Measurements from ENCODE around the gene ZNF609. TPM values are rescaled to one million over a fixed set of nuclear protein-coding genes. Genes with fewer than 3 reads are reported as not detected.

Gene ZNF609
- total and polyA plus RNA-seq, 2 donors, result 15.0 to 23.7 TPM

- peaks cover 2% of the 10 kb centered on the region for H3K36me3 ChIP-seq (ENCODE audit: insufficient read depth)
- H3K27ac ChIP-seq (ENCODE audit: low read depth), result no peak overlapping the region
- WGBS, result 46% methylated on average over 3 of the region's 3 CpGs
- DNase-seq (ENCODE audit: extremely low spot score), result no peak
- no peak overlapping the region for H3K4me3 ChIP-seq (ENCODE audit: low read depth, low read length)
- H3K4me1 ChIP-seq (ENCODE audit: insufficient read depth), result no peaks in the 10 kb centered on the region
These were observed 223.0 kb downstream of the ZNF609 start for GRCh38 chr15:64683378-64683777.

GRCh38 chr15:64685230-64685888, 225.0 kb downstream of the ZNF609 start:
- H3K4me3 ChIP-seq (ENCODE audit: low read depth, low read length), result no peak overlapping the region
- peaks cover 1% of the 10 kb centered on the region for H3K36me3 ChIP-seq (ENCODE audit: insufficient read depth)
- no peaks in the 10 kb centered on the region for H3K4me1 ChIP-seq (ENCODE audit: insufficient read depth)
- no peak for DNase-seq (ENCODE audit: extremely low spot score)
- 50% methylated on average over 4 of the region's 4 CpGs for WGBS
- H3K27ac ChIP-seq (ENCODE audit: low read depth), result no peak overlapping the region

- Histone ChIP-seq H3K4me1 (ENCODE audit: insufficient read depth) (no peaks in the 10 kb centered on the region), H3K27ac (ENCODE audit: low read depth) (no peak overlapping the region), H3K4me3 (ENCODE audit: low read depth, low read length) (no peak overlapping the region), H3K36me3 (ENCODE audit: insufficient read depth) (peaks cover 1% of the 10 kb centered on the region)
- WGBS, result 58% methylated on average over 10 of the region's 10 CpGs
- no peak for DNase-seq (ENCODE audit: extremely low spot score)
These were observed 225.9 kb downstream of the ZNF609 start for GRCh38 chr15:64686130-64686735.

DNA sequence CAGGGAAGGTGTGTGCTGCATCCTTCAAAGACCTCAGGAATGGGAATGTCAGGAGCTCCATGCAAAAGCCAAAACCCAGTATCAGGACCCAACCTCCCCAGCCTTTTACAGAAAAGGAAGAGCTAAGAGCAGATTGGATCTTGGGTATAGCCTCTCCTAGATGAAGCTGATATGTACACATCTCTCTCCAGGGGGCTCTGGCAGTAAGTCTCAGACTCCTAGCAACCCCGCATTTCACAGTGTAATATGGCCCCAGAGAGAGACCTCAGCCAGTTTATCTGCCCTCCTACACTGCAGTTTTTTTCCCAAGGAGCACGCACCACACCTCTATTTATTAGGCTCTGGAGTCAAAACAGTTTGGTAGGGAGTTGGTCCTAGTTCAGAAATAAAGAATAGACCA, 226.8 kb downstream of the ZNF609 start:
- H3K4me1 ChIP-seq (ENCODE audit: insufficient read depth), result no peaks in the 10 kb centered on the region
- H3K27ac ChIP-seq (ENCODE audit: low read depth), result no peak overlapping the region
- H3K36me3 ChIP-seq (ENCODE audit: insufficient read depth), result peaks cover 1% of the 10 kb centered on the region
- no peak for DNase-seq (ENCODE audit: extremely low spot score)
- 52% methylated on average over 2 of the region's 2 CpGs for WGBS
- H3K4me3 ChIP-seq (ENCODE audit: low read depth, low read length), result no peak overlapping the region

GRCh38 chr15:64687688-64688087, 227.3 kb downstream of the ZNF609 start:
- Histone ChIP-seq H3K27ac (ENCODE audit: low read depth) (no peak overlapping the region), H3K36me3 (ENCODE audit: insufficient read depth) (peaks cover 1% of the 10 kb centered on the region), H3K4me1 (ENCODE audit: insufficient read depth) (no peaks in the 10 kb centered on the region), H3K4me3 (ENCODE audit: low read depth, low read length) (no peak overlapping the region)
- no peak for DNase-seq (ENCODE audit: extremely low spot score)
- WGBS, result 51% methylated on average over 3 of the region's 3 CpGs

DNA sequence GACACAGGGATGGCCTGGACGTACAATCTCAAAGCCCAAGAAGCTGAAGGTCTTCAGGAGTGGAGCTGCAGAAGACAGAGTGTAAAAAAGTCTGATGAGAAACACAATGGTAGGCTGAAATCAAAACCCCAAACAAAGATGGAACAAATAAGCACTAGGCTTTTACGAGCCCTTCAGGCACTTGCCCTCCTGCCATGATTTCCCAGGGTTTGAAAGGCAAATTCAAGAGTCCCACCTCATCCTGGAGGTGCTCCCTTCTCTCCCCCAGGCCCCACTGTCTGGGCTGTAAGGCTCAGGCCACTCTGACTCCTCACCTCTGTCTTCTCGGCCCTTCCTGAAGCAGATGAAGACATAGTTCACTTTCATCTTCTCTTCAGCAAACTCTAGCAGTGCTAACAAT, 228.4 kb downstream of the ZNF609 start:
- Histone ChIP-seq H3K27ac (ENCODE audit: low read depth) (no peak overlapping the region), H3K4me3 (ENCODE audit: low read depth, low read length) (no peak overlapping the region), H3K4me1 (ENCODE audit: insufficient read depth) (no peaks in the 10 kb centered on the region), H3K36me3 (ENCODE audit: insufficient read depth) (peaks cover 1% of the 10 kb centered on the region)
- 76% methylated on average over 3 of the region's 3 CpGs for WGBS
- no peak for DNase-seq (ENCODE audit: extremely low spot score)

- no peak overlapping the region for H3K4me3 ChIP-seq (ENCODE audit: low read depth, low read length)
- H3K36me3 ChIP-seq (ENCODE audit: insufficient read depth), result peaks cover 1% of the 10 kb centered on the region
- WGBS, result 46% methylated on average over 3 of the region's 3 CpGs
- no peak overlapping the region for H3K27ac ChIP-seq (ENCODE audit: low read depth)
- DNase-seq (ENCODE audit: extremely low spot score), result no peak
- H3K4me1 ChIP-seq (ENCODE audit: insufficient read depth), result no peaks in the 10 kb centered on the region
These were observed 229.6 kb downstream of the ZNF609 start for GRCh38 chr15:64690008-64690407.

DNA sequence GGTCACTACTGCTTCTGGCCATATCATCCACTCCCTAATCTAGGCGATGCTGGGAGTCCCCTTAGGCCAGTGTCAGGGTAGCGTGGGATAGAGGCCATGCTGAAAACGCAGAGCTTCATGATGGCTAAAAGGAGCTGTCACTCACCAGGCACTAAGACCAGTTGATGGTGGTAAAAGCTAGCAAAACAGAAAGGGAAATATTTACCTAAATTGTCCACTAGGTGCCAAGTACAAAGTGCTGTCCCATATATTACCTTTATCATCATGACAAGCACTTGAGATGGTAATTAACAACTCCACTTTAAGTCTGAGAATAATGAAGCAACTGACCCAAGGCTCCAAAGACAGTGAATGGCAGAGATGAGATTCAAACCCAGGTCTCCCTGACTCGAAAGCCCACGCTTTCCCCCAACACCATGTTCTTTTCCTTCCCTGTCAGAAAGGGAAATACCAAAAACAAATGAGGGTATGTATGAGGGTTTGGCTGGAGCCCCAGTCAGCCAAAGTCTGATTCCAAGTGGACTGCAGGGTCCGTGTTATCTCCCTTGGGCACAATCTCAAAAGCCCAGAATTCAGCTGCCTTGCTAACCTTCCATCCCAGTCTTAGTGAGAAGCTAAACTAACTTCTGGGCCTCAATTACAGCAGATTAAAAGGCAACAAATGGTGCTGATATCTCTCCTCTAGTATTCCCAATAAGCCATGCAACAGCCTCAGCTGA, 230.4 kb downstream of the ZNF609 start:
- H3K27ac ChIP-seq (ENCODE audit: low read depth), result no peak overlapping the region
- 64% methylated on average over 6 of the region's 6 CpGs for WGBS
- no peak overlapping the region for H3K4me3 ChIP-seq (ENCODE audit: low read depth, low read length)
- DNase-seq (ENCODE audit: extremely low spot score), result no peak
- H3K36me3 ChIP-seq (ENCODE audit: insufficient read depth), result peaks cover 1% of the 10 kb centered on the region
- no peaks in the 10 kb centered on the region for H3K4me1 ChIP-seq (ENCODE audit: insufficient read depth)

GRCh38 chr15:64691896-64692565, 231.7 kb downstream of the ZNF609 start:
- peaks cover 1% of the 10 kb centered on the region for H3K36me3 ChIP-seq (ENCODE audit: insufficient read depth)
- no peak overlapping the region for H3K4me3 ChIP-seq (ENCODE audit: low read depth, low read length)
- DNase-seq (ENCODE audit: extremely low spot score), result no peak
- H3K27ac ChIP-seq (ENCODE audit: low read depth), result no peak overlapping the region
- WGBS, result 78% methylated on average over 9 of the region's 9 CpGs
- no peaks in the 10 kb centered on the region for H3K4me1 ChIP-seq (ENCODE audit: insufficient read depth)

GRCh38 chr15:64693134-64693533, 232.8 kb downstream of the ZNF609 start:
- no peak overlapping the region for H3K4me3 ChIP-seq (ENCODE audit: low read depth, low read length)
- H3K27ac ChIP-seq (ENCODE audit: low read depth), result no peak overlapping the region
- no peaks in the 10 kb centered on the region for H3K4me1 ChIP-seq (ENCODE audit: insufficient read depth)
- 12% methylated on average over 5 of the region's 5 CpGs for WGBS
- peaks cover 1% of the 10 kb centered on the region for H3K36me3 ChIP-seq (ENCODE audit: insufficient read depth)
- DNase-seq (ENCODE audit: extremely low spot score), result no peak

DNA sequence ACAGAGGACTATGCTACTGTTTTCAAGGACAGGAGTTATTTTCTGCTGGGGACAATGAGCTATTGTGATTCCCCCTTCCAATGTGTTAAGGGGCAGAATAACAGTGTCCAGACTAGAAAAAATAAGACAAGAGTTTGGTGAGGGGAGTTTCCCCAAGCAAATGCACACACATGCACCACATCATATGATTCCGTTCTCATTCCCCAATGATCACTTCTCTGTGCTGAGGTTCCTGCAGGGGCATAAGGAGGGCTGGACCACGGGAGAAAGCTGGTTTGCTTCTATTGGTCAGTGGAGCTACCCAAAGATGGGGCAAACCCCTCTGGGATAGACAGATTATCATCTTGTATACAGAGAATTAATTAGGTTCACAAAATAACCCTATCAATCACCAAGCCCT, 234.4 kb downstream of the ZNF609 start:
- peaks cover 2% of the 10 kb centered on the region for H3K4me1 ChIP-seq (ENCODE audit: insufficient read depth)
- no peak overlapping the region for H3K27ac ChIP-seq (ENCODE audit: low read depth)
- peaks cover under 1% of the 10 kb centered on the region for H3K36me3 ChIP-seq (ENCODE audit: insufficient read depth)
- 63% methylated on average over 2 of the region's 2 CpGs for WGBS
- no peak for DNase-seq (ENCODE audit: extremely low spot score)
- H3K4me3 ChIP-seq (ENCODE audit: low read depth, low read length), result no peak overlapping the region

DNA sequence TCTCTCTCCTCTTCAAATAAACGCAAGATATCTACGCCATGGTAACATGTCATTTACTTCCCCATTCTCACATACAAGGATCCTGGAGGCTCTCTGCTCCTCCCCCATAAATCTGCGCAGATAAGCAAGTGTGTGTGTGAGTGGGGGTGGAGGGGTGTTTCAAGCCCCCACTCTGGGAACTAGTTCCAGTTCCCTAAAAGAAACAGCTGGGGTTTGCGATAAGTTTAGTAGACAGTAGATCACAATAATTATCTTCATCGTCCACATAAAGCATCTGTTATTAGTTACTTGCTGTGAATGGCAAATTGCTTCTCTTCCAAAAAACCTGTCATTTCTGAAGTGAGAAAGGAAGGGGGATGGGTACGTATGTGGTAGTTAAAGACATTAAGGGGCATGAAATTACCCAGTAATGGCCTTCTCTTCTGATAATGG, 235.2 kb downstream of the ZNF609 start:
- no peak overlapping the region for H3K4me3 ChIP-seq (ENCODE audit: low read depth, low read length)
- peaks cover 5% of the 10 kb centered on the region for H3K4me1 ChIP-seq (ENCODE audit: insufficient read depth)
- 25% methylated on average over 6 of the region's 6 CpGs for WGBS
- H3K27ac ChIP-seq (ENCODE audit: low read depth), result no peak overlapping the region
- H3K36me3 ChIP-seq (ENCODE audit: insufficient read depth), result no peaks in the 10 kb centered on the region
- DNase-seq (ENCODE audit: extremely low spot score), result no peak

DNA sequence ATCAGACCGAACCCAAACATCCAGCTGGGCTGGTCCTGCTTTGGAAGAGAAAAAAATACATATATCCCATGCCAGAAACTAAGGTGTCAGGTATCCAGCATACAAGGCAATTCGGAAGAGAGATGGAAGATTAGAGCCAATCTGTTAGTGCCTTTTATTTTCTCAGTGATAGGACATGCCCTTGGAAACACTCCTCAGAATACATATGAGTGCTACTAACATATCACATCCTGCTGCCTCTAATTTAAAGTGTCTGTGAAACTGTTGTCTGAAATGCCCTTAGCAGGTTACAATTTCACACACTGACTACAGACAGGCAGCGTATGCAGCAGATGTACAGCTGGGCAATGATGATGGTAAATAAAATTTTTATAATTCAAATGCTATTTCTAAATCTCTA, 236.1 kb downstream of the ZNF609 start:
- WGBS, result 66% methylated on average over 3 of the region's 3 CpGs
- no peak overlapping the region for H3K27ac ChIP-seq (ENCODE audit: low read depth)
- H3K4me3 ChIP-seq (ENCODE audit: low read depth, low read length), result no peak overlapping the region
- peaks cover 5% of the 10 kb centered on the region for H3K4me1 ChIP-seq (ENCODE audit: insufficient read depth)
- DNase-seq (ENCODE audit: extremely low spot score), result no peak
- no peaks in the 10 kb centered on the region for H3K36me3 ChIP-seq (ENCODE audit: insufficient read depth)
